Activated CD4-positive, alpha-beta T cell treated with anti-CD3 and anti-CD28 coated beads, Interleukin-2, amount 10 ng/mL, durations not matched to agents 24 days and 14 days (primary cell): ENCODE data around the gene DPY30. TPM values are rescaled to one million over a fixed set of nuclear protein-coding genes. Genes with fewer than 3 reads are reported as not detected.

ENCODE experiments used
- DNase-seq: peaks from one replicate; pipeline ENCODE4 v3.0.0; 2022
- H3K27ac Mint-ChIP-seq: one replicate; pipeline ENCODE4 v1.8.0; 2022; ENCODE audit warnings: mild to moderate bottlenecking, mixed read lengths
- H3K27me3 Mint-ChIP-seq: one replicate; pipeline ENCODE4 v1.8.0; 2022; ENCODE audit warnings: mixed read lengths
- H3K36me3 Mint-ChIP-seq: one replicate; pipeline ENCODE4 v1.8.0; 2022; ENCODE audit warnings: low read depth, mild to moderate bottlenecking, mixed read lengths
- H3K4me1 Mint-ChIP-seq: one replicate; pipeline ENCODE4 v1.8.0; 2021; ENCODE audit warnings: mixed read lengths
- H3K4me3 Mint-ChIP-seq: one replicate; pipeline ENCODE4 v1.8.0; 2022; ENCODE audit warnings: mild to moderate bottlenecking, moderate library complexity, mixed read lengths
- H3K9me3 Mint-ChIP-seq: one replicate; pipeline ENCODE4 v1.8.0; 2021; ENCODE audit warnings: mixed read lengths
- intact Hi-C: fragments of 100-400 bp; cut with micrococcal nuclease; formaldehyde crosslinking; loops from one replicate; pipeline ENCODE4 v1.15.1; 2023
- total RNA-seq: library from RNA; stranded (reverse); gene quantifications from 2 replicates; pipeline ENCODE4 v1.2.3, GENCODE V29; 2022

DPY30 gene
- total RNA-seq, 1 donor from 2014 or later: 74.4 TPM

DNA sequence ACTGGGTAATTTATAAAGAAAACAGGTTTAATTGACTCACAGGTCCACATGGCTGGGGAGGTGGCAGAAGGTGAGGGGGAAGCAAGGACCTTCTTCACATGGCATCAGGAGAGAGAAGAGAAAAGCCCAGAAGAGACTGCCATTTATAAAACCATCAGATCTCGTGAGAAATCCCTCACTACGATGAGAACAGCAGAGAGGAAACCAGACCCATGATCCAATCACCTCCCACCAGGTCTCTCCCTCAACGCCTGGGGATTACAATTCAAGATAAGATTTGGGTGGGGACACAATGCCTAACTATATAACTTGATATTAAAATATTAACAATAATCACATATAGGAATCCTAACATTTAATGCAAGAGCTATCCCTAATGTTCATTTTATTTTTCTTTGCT, 60.6 kb downstream of the DPY30 start:
- H3K4me3 Mint-ChIP-seq: no peak overlapping the region
- peaks cover 7% of the 10 kb centered on the region for H3K36me3 Mint-ChIP-seq
- H3K27ac Mint-ChIP-seq: no peak overlapping the region
- DNase-seq: no peak
- H3K4me1 Mint-ChIP-seq: peaks cover 13% of the 10 kb centered on the region
- no peaks in the 10 kb centered on the region for H3K27me3 Mint-ChIP-seq
- H3K9me3 Mint-ChIP-seq: no peaks in the 10 kb centered on the region
- intact Hi-C loops: no loop called here

DNA sequence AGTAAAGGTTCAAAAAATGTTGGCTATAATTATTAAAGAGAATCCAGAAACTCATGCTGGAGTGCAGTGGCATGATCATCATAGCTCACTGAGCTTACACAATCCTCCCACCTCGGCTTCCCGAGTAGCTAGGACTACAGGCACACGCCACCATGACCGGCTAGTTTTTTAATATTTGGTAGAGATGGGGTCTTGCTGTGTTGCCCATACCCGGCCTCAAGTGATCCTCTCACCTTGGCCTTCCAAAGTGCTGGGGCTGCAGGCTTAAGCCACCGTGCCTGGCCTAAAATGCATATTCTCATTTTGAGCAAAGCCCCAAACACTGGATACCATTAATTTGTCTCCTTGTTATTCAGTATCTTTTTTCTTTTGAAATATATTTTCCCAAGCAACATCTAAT, 61.2 kb downstream of the DPY30 start:
- no peak overlapping the region for H3K27ac Mint-ChIP-seq
- no peaks in the 10 kb centered on the region for H3K27me3 Mint-ChIP-seq
- H3K4me3 Mint-ChIP-seq: no peak overlapping the region
- H3K36me3 Mint-ChIP-seq: peaks cover 8% of the 10 kb centered on the region
- DNase-seq: no peak
- no peaks in the 10 kb centered on the region for H3K9me3 Mint-ChIP-seq
- H3K4me1 Mint-ChIP-seq: peaks cover 16% of the 10 kb centered on the region
- intact Hi-C loops: no loop called here

Other genes starting within 250 kb of the DPY30 start
- 64.0 and 65.8 TPM in 2 replicates for gene MEMO1, start 28.8 kb downstream of the DPY30 start, total RNA-seq
- gene SPAST, start 23.8 kb upstream of the DPY30 start, total RNA-seq: 19.5 and 20.9 TPM in 2 replicates
- 26.0 and 27.4 TPM in 2 replicates for gene SLC30A6, start 126.1 kb upstream of the DPY30 start, total RNA-seq
- gene NLRC4, start 225.1 kb upstream of the DPY30 start, total RNA-seq: 0.19 and 0.24 TPM in 2 replicates
- 34.5 and 37.9 TPM in 2 replicates for gene YIPF4, start 238.1 kb upstream of the DPY30 start, total RNA-seq